GM10847 (cell line): ENCODE measurements around the gene APAF1.

ENCODE experiments used
- POLR2A ChIP-seq: IDR thresholded peaks from 2 replicates; pipeline ENCODE4 v1.6.1; 2011; ENCODE audit not compliant: insufficient read length; ENCODE audit errors: extremely low read depth

Gene APAF1

DNA sequence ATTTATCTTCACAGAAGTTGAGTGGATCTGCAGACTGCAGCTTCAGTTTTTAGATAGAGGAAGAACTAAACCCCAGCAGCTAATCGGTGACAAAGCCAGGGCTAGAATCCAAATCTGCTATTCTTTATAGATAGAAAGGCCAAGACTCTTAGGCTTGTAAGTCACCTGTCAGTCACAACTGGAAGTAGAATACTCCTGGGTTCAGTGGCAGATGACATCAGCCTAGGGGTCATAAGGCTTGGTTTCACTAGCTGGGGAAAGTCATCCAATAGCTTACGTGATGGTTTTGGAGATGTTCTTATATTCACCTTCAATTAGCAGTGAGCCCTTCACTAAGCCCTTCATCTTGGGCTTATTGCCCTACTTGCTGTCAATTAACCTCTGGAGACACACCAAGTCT is 93.4 kb downstream of the APAF1 start:
- TF ChIP-seq POLR2A, result no peak

DNA sequence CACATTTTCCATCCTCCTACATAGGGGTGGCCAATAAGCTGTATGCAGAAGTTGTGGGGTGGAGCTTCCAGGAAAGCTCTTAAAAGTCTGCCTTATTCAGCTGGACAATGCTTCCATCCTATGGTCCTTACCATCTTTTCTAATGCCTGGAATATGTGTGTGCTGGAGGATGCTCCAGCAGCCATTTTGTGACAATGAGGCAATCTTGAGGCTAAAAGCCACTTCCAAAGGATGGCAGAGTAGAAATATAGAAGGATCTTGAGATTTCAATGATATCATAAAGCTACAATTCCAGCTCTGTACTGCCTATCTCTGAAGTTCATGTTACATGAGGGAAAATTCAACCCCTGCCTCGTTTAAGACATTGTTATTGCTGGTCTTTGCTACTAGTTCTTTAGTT is 95.7 kb downstream of the APAF1 start:
- TF ChIP-seq POLR2A, result no peak

- TF ChIP-seq POLR2A, result no peak
Measured at GRCh38 chr12:98741196-98741555, 96.1 kb downstream of the APAF1 start.

GRCh38 chr12:98741556-98742265 is 96.6 kb downstream of the APAF1 start:
- no peak for TF ChIP-seq POLR2A

GRCh38 chr12:98743362-98743953 is 98.4 kb downstream of the APAF1 start:
- TF ChIP-seq POLR2A, result no peak

DNA sequence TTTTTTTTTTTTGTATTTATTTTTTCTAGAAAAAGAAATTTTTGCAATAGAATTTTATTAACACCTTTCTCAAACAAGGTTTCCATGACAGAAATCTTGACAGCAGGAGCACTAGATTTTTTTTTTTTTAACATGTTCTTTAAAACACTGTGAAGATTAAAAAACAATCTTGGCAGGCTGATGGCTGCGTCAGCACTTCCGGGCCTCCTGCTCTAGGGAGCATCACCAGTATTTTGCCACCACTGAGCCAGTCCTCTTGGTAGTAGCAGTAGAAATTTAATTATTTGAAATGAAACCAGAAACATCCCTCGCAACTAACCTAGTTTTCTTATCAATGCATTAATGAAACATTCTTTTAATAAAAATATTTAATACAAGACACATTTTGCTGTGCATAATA is 99.6 kb downstream of the APAF1 start:
- TF ChIP-seq POLR2A, result no peak

GRCh38 chr12:98745578-98746391 is 100.7 kb downstream of the APAF1 start:
- no peak for TF ChIP-seq POLR2A

DNA sequence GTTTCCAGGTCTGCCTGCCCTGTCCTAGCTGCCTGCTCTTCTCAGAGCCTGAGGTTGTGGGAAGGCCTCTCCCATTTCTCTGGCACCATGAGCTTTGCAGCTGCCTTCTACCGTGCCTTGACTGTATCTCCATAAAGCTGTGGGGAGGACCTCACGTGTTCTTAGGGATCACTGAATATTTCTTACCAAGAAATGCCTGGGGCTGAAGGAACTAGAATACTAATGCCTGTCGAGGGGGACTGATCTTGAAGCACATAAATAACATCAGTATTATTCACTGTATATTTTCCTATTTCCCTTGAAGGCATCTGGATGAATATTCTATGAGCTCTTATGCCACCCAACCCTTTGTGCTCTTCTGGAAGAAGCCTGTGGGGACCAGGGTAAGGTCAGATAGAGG is 103.4 kb downstream of the APAF1 start:
- no peak for TF ChIP-seq POLR2A

- no peak for TF ChIP-seq POLR2A
Measured at GRCh38 chr12:98750511-98750910, 105.4 kb downstream of the APAF1 start.

GRCh38 chr12:98751580-98752115 is 106.6 kb downstream of the APAF1 start:
- TF ChIP-seq POLR2A, result no peak

DNA sequence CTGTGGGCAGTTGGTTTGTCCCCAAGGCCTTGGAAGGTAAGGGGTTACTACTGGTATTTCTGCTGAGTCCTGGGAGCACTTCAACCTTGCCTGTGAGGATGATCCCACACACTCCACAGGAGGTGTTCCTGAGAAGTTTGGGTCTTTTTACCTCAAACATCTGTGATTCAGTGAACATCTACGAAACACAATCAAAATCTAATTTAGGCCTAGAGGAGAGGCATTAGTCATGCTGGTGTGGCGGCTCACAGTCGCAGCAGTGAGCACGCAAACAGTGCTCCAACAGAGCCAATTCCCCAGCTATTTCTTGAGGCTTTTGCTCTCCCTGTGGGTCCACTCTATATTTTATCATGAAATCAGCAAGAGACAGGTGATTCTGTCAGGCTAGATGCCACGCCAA is 107.6 kb downstream of the APAF1 start:
- no peak for TF ChIP-seq POLR2A

GRCh38 chr12:98754095-98754494 is 109.0 kb downstream of the APAF1 start:
- TF ChIP-seq POLR2A, result no peak

DNA sequence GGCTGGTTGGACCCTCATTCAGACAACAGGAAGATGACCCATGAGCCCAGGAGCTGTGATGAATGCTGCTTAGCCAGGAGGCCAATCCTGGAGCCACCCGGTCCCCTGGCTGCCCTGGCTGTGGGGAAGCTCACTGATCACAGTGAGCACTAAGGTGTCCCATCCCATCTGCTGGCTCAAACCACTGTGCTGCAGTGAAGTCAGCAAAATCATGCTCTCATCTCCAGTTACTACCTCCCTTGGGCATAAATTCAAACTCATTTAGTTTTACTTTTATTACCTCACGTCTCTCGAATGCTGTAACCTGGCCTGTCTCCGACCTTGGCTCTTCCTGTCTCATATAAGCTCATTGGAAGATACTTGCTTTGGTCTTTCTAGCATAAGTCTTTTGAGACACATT is 112.4 kb downstream of the APAF1 start:
- no peak for TF ChIP-seq POLR2A

GRCh38 chr12:98758331-98758730 is 113.2 kb downstream of the APAF1 start:
- no peak for TF ChIP-seq POLR2A

DNA sequence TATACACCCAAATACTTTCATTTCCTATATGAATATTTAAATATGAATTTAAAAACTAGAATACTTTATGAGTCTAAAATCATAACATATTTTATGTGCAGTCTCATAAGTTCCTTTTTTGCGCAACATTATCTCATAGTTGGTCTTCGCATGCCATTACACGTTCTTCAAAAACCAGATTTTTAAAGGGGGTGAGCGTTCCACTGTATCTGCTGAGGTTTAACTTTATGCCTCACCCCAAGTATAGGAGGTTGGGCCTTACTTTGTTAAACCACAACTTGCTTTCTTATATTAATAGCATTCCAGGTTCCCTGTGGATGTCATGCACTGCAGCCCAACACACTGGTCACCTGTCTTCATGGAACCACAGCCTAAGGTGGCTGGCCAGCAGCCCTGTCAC is 118.6 kb downstream of the APAF1 start:
- TF ChIP-seq POLR2A, result no peak

DNA sequence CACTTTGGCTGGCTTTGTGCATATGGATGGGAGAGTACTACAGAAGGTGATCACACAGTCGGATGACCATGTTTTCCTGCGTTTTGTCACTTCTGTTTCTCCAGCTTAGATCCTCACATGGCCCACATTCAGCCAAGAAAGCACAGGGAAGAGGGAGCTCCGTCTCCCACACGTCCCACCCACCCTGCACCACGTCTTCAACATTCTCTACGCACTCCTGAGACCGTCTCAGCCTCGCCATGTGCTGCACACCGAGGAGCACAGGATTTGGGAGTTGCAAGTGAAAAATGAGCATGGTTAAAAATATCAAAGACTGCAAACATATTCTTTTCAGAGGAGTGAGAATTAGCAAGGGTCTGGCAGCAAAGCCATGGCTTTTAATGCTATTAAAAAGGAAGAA is 122.2 kb downstream of the APAF1 start:
- TF ChIP-seq POLR2A, result no peak
